Hypothalamus (tissue), 51 donors: Measurements from ENCODE around the gene GJB3.
"Not testable (repeated sequence)": the region's sequence is repeated elsewhere in the genome, so short reads cannot be mapped to it uniquely, and the experiment has no call there.

ENCODE experiments used
- DNase-seq, 51 donors: peaks; one replicate each; lab custom pipeline; 2025; lab: John Stamatoyannopoulos, UW

Gene GJB3

GRCh38 chr1:34759503-34760357 is 21.3 kb upstream of the GJB3 start, which contains the start of gene GJB4:
GJB4 (plus strand) TSS chr1:34759740; CDS start chr1:34761255, 1,515 bp downstream.
- DNase-seq: no peak

GRCh38 chr1:34761176-34761761 is 19.7 kb upstream of the GJB3 start:
- DNase-seq: no peak

- no peak for DNase-seq
These were observed 19.2 kb upstream of the GJB3 start for GRCh38 chr1:34761776-34762307.

- no peak for DNase-seq
These were observed 18.4 kb upstream of the GJB3 start for GRCh38 chr1:34762474-34763141.

- DNase-seq: no peak
These were observed 17.8 kb upstream of the GJB3 start for GRCh38 chr1:34763142-34763781.

GRCh38 chr1:34768856-34769255 is 12.2 kb upstream of the GJB3 start:
- DNase-seq: no peak

GRCh38 chr1:34770891-34771504 is 10.0 kb upstream of the GJB3 start:
- peak in 2 of 51 donors; percentile 31 to 57 for DNase-seq

- peak in 1 of 51 donors; percentile 37 for DNase-seq
These were observed 9.2 kb upstream of the GJB3 start for GRCh38 chr1:34771573-34772371.

GRCh38 chr1:34773114-34773513 is 7.9 kb upstream of the GJB3 start:
- not testable (repeated sequence) for DNase-seq

- DNase-seq: no peak
These were observed 6.1 kb upstream of the GJB3 start for GRCh38 chr1:34774957-34775356.

- DNase-seq: no peak
These were observed 4.1 kb upstream of the GJB3 start for GRCh38 chr1:34776911-34777310.

GRCh38 chr1:34777519-34778321 is 3.3 kb upstream of the GJB3 start:
- DNase-seq: no peak

- no peak for DNase-seq
These were observed 2.6 kb upstream of the GJB3 start for GRCh38 chr1:34778381-34778780.

- no peak for DNase-seq
These were observed 2.0 kb upstream of the GJB3 start for GRCh38 chr1:34779005-34779404.

- DNase-seq: no peak
These were observed 1.5 kb upstream of the GJB3 start for GRCh38 chr1:34779526-34779925.

- no peak for DNase-seq
These were observed 1.1 kb upstream of the GJB3 start for GRCh38 chr1:34779962-34780361.

GRCh38 chr1:34780528-34780927 is 486 bp upstream of the GJB3 start:
- no peak for DNase-seq

- DNase-seq: no peak
These were observed 904 bp downstream of the GJB3 start for GRCh38 chr1:34781844-34782391.
